GM13977 (cell line): ENCODE measurements around the gene RIMS1.
"Not testable (repeated sequence)": the region's sequence is repeated elsewhere in the genome, so short reads cannot be mapped to it uniquely, and the experiment has no call there.

Experiments
- DNase-seq: peaks from one replicate; pipeline ENCODE4 v3.0.0; 2012; ENCODE audit warnings: low spot score
- CTCF ChIP-seq: IDR thresholded peaks from 2 replicates; pipeline ENCODE4 v1.5.1; 2012; ENCODE audit warnings: mild to moderate bottlenecking, control low read depth; ENCODE audit not compliant: insufficient read depth; ENCODE audit errors: extremely low read depth, missing control alignments
- in situ Hi-C: fragments of 300-500 bp; cut with MboI; formaldehyde crosslinking; loops from one replicate; pipeline ENCODE4 v1.12.0; 2022; ENCODE audit warnings: low sequenced_read_pairs, low pct_unique_long_range_greater_than_20kb, mixed read lengths, inconsistent platforms; ENCODE audit not compliant: unreplicated experiment

RIMS1 gene

GRCh38 chr6:72002415-72002814 lies 116.1 kb downstream of the RIMS1 start:
- DNase-seq = no peak
- in situ Hi-C loops = no loop called here
- TF ChIP-seq CTCF = no peak

GRCh38 chr6:72006591-72006990 lies 120.2 kb downstream of the RIMS1 start:
- in situ Hi-C loops, DNase-seq: not testable (repeated sequence)

GRCh38 chr6:72022830-72023229 lies 136.5 kb downstream of the RIMS1 start:
- no peak for TF ChIP-seq CTCF
- in situ Hi-C loops = no loop called here
- no peak for DNase-seq

GRCh38 chr6:72031471-72031870 lies 145.1 kb downstream of the RIMS1 start:
- in situ Hi-C loops = no loop called here
- TF ChIP-seq CTCF = no peak
- no peak for DNase-seq

GRCh38 chr6:72032086-72032485 lies 145.7 kb downstream of the RIMS1 start:
- in situ Hi-C loops = no loop called here
- no peak for TF ChIP-seq CTCF
- DNase-seq = no peak

- no peak for DNase-seq
Measured at GRCh38 chr6:72035486-72035885, 149.1 kb downstream of the RIMS1 start.

GRCh38 chr6:72035966-72036365 lies 149.6 kb downstream of the RIMS1 start:
- no peak for TF ChIP-seq CTCF
- DNase-seq = no peak
- in situ Hi-C loops = no loop called here

More at GRCh38 chr6:72035486-72035885, 149.1 kb downstream of the RIMS1 start:
- TF ChIP-seq CTCF = no peak
- in situ Hi-C loops = no loop called here
